NOMO-1 treated with DMSO at 0.1 percent for 48 hours (cell line): ENCODE results near the gene ACTMAP.

Experiments used
- DNase-seq: peaks from one replicate; lab custom pipeline; 2025; ENCODE audit not compliant: unreplicated experiment; lab: John Stamatoyannopoulos, UW

ACTMAP gene

GRCh38 chr19:40701758-40702157 is 48.5 kb downstream of the ACTMAP start:
- no peak for DNase-seq

GRCh38 chr19:40700083-40700482 is 50.2 kb downstream of the ACTMAP start:
- no peak for DNase-seq

GRCh38 chr19:40697007-40697406 is 53.3 kb downstream of the ACTMAP start:
- DNase-seq: no peak

GRCh38 chr19:40695881-40696280 is 54.4 kb downstream of the ACTMAP start:
- no peak for DNase-seq

- DNase-seq: no peak
Measured at GRCh38 chr19:40693896-40694295, 56.4 kb downstream of the ACTMAP start.

- DNase-seq: no peak
Measured at GRCh38 chr19:40693150-40693788, 57.0 kb downstream of the ACTMAP start.

GRCh38 chr19:40692212-40692551 is 58.1 kb downstream of the ACTMAP start:
- no peak for DNase-seq

GRCh38 chr19:40691421-40692211 is 58.7 kb downstream of the ACTMAP start:
- no peak for DNase-seq
